NCI-H1436 treated with DMSO at 0.1 percent for 48 hours (cell line): ENCODE measurements around the gene BAIAP2.

Experiments
- DNase-seq: peaks from one replicate; lab custom pipeline; 2025; lab: John Stamatoyannopoulos, UW

Gene BAIAP2

DNA sequence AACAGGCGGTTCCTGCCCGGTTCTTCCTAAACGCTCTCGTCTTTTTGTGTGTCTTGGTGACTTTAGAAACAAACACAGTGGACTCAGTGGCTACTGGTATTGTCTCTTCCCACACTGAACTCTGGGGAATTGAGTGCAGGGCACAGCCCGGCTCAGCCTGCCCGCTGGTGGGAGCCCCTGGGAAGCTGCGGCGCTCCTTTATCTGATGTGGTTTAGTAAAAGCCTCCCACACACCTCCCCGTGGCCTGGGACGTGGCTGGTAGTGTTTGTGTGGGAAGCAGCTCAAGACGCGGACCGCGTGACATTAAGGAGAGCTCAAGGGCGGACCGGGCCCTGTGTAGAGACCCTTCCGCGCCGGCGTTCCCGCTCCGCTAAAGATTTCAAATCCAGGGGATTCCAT is 75.0 kb downstream of the BAIAP2 start:
- no peak for DNase-seq

DNA sequence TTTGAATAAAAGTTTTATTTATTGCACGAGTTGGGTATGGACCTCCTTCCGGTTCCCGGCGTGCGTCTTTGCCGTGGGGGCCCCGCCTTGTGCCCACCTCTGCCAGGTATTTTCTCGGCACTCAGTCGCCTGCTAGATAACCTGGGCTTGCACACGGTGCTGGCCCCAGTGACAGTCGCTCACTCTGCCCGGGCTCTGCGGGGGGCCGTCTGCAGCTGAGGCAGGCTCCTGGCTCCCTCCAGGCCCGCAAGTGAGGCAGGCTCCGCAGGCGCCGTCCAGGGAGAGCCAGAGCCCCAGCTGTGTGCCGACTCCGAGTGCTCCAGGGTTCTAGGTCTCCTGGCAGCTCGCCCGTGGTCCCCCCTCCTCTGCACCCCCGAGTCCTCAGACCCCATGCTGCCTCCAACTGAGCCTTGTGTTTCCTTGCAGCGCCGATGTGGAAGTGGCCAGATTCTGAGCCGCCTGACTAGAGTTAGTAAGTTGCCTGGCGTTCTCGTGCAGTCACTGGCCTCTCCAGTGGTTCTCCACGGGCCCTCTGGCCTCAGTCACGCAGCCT is 75.6 kb downstream of the BAIAP2 start:
- no peak for DNase-seq

DNA sequence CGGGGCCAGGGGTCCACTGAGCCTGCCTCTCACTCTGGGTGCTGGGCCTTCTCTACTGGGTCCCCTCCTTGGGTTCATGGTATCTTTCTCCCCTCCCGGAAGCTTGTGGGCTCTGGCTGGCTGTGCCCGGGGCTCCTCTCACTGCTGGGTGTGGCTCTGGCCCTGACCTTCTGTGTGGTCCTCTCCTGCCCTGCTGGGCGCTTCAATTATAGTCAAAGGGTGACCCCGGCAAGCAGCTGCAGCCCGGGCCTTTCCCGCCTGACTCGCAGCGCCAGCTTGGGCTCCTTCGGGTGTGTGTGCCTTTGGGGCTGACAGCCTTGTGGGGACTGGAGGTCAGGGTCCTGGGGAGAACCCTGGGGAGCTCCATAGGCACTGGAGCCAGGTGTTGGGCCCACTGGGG is 76.1 kb downstream of the BAIAP2 start:
- DNase-seq = no peak

DNA sequence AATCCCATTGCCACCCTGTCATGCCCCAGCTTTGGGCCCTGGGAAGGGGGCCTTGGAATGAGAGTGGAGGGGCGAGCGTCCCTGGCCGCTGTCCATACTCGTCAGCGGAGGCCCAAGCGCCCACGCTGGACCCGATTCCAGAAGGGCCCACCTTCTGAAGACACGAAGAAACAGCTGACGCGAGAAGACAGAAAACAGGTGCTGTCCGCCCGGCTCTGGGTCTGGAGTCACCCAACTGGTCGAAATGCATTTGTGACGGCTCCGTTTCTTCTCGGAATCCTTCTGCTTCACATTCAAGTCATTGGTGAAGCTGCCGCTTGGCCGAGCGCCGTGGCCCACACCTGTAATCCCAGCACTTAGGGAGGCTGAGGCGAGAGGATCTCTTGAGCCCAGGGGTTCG is 77.5 kb downstream of the BAIAP2 start:
- DNase-seq = no peak

DNA sequence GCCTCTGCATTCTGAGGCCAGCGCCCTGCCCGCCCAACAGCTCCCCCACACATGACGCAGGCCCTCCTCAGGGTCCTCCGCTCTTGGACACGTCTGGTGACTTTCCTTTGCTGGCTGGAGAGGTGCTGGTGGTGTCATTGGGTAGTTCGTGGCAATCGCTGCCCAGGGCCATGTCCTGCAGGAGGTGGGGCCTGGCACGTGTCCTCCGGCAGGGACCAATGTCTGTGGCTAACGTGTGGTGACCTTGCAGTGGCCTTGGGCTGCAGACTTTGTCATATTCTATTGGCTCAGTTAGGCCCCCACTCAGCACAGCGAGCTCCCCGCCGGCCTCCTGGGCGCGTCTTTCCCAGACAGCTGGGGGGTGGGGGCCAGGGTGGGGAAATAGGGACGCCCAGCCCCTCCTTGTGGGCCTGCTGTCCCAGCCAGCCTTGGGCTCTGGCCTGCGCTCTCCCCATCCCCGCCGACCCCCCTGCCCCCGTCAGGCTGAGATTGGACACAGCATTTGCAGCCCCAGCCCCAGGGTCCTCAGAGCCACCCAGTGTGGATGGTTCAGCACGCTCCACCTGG is 78.3 kb downstream of the BAIAP2 start:
- DNase-seq = no peak

DNA sequence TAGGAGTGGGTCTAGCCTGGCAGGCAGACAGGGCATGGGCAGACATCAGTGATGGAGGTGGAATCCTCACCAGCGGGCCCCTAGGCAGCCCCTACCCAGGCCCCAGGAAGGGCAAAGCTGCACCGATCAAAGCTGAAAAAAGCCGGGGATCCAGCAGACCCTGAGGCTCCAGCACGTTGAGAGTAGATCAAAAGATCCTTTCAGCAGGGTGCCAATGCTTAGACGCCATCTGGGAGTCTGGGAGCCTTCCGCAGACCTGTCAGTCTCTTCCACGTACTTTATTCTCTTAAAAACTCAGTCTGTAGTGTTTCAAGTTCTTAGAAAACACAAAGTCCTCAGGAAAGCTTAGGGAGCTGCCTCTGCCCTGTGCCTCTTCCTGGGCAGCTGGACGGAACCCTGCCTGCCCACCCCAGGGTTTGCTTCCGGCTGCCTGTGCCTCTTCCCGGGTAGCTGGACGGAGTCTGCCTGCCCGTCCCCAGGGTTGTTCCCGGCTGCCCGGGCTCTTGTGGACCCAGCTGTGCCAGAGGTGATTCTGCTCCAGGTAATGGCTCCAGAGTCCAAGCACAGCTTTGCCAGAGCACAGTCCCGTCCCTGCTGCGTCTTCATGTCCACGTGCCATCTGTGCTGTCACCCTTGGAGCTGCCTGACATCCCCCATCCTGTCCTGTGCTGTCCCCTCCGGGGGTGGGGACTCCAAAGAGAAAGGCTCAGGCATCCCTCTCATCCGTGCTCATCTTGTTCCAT is 79.6 kb downstream of the BAIAP2 start:
- no peak for DNase-seq

DNA sequence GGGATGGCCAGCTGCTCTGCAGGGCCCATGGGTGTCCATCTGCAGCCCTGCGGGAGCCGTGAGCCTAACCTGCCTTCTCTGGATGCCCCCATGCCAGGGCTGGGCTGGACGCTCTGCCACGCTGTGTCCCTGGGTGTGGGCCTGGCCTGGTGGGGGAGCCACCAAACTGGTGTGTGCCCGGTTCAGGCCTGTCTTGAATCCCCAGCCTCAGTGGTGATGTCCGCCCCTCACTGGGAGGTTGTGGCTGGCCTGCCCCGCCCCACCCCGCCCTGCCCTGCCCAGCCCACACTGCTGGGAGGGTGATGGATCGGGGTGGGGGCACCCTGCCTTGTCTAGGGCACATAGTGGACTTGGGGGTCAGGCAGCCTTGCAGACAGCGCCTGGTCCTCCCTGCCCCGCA is 80.3 kb downstream of the BAIAP2 start:
- no peak for DNase-seq

DNA sequence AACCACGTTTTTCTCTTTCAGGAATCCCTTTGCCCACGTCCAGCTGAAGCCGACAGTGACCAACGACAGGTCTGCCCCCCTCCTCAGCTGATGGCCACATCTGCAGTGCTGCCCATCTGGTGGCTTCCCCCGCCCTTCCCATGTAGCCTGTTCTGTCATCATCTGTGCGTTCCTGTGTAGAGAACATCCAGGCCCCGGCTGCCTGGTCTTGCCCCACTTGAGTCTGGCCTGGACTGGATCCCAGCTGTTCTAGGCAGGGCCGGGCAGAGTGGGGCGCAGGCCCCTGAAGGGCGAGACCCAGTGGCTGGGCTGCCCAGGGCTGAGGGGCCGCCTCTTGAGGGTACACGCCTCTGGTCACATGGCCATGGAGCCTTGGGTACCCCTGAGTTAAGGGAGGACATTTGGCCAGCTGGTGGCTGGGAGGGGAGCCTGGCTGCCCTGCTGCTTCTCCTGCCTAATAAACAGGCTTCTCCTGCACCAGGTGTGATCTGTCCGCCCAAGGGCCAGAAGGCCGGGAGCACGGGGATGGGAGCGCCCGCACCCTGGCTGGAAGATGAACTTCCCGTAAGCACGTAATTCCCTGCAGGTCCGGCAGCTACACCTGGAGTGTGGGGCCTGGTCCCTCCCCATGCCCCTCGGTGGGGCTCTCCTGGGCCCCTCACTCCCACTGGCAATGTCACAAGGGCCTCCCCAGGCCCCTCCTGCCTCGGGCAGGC is 81.0 kb downstream of the BAIAP2 start:
- DNase-seq = no peak

DNA sequence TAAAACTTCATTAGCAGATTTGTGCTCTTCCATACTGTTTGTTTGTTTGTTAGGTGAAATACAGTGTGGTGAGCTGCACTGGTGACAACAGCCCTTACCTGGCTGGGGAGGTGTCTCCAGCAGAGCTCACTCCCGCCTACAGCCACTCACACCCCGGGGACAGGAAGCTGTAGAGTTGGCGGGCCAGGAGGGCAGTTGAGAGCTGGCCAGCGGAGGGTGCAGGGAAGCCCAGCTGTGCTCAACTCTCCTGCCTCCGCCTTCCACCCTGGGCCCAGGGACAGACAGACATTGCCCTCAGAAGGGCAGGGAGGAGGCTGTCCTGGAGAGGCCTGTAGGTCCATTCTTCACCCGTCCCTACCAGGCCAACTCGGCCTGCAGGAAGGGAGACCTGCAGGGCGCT is 81.8 kb downstream of the BAIAP2 start:
- no peak for DNase-seq

DNA sequence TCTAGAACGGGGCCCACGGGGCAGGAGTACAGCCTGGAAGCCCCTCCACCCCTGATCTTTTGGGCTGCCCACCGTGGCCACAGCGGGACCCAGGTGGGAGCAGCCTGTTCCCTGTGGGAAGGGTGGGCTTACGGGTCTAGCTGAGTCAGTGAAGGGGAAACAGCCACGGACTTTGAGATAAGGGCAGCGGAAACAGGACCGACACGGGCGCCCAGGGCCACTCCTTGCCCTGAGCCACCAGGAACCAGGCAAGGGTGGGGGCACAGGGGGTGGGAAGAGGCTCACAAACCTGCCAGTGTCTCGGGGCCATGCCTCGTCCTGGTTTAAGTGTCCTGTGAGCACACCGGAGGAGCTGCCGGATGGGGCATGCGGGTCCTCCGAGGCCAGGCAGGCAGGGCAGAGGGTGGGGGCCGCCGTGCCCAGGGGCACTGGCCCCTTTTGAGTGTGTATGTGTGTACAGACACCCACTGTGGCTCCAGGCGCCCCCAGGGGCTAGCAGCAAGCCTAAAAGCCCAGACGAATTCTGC is 82.8 kb downstream of the BAIAP2 start:
- no peak for DNase-seq

DNA sequence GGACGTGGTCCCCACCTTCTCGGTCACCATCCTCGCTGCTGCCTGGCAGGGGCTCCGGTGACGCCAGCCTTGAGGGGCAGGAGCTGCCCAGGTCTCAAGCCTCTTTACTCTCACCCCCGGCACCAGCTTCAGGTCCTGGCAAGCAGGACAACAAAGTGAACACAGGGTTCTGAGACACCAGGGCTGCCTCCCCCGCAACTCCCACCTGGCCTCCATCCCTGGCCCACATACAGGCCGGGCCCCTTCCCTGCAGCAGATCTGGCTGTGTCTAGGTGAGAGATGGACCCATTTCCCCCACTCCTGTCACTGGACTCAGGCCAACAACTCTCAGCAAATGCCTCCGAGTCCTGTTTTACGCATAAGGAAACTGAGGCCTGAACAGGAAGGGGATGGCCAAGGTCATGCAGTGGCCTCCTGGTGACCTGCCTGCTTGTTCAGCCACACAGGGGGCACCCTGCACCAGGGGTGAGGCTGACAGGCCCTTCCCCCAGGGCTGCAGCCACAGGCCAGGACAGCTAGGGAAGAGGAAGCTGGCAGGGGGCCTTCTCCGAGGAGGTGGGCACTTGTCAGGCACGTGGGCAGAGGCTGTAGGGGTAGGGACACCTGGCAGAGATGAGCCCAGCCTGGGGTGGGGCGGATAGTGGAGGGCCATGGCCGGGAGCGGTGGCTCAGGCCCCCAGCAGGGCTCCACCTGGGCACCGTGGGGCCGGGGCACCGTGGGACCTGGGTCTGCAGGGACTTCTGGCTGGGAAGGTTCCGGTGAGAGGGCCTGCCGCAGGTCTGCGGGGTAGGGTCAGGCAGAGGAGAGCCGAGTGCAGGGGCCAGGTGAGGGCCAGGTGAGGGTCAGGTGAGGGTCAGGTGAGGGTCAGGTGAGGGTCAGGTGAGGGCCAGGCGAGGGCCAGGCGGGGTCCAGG is 83.6 kb downstream of the BAIAP2 start:
- DNase-seq = no peak

DNA sequence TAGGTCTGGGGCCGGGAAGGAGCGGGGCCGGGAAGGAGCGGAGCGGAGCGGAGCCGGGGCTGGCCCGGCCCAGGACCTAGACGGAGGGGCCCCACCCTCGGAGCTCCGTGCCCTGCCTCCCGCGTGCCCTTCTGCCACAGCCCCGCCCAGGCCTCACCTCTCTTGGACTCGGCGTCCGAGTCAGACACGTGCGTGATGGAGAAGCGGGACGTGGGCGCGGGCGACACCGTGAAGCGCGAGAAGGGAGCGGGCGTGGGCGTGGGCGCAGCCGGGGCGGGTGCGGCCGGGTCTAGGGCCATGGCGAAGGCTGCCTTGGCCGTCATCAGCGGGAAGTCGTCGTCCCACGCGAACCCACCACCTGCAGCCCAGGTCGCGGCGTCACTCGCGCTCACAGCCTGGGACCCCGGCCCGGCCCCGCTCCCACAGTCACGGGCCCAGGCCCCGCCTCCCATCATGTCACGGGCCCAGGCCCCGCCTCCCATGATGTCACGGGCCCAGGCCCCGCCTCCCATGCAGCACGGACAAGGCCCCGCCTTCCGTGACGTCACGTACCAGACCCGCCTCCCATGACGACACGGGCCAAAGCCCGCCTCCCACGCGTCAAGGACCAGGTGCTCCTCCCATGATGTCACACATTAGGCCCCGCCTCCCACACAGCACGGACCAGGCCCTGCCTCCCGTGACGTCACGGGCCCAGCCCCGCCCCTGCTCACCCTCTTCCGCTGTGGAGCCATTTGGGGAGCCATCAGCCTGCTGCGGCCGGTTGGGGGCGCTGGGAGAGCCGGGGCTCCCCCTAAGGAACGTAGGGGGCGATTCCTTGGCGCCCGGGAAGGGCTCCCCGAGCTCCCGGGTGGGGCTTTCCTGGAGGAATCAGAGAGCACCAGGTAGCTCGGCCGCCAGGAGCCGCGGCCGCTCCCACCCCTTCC is 84.5 kb downstream of the BAIAP2 start:
- DNase-seq = peak; percentile 72

DNA sequence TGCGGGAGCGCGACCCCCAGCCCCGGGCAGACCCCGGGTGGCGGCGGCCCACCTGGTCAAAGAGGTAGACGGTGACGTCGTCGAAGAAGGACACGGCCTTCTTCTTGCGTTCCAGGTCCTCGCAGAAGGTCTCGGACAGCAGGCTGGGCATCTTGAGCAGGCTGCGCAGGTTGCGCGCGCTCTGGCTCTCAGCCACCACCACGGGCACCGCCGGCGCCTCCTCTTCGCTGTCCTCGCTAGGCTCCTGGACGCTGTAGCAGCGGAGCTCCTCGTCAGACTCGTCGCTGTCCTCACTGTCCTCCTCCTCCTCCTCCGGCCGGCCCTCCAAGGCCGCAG is 85.2 kb downstream of the BAIAP2 start:
- DNase-seq = no peak

DNA sequence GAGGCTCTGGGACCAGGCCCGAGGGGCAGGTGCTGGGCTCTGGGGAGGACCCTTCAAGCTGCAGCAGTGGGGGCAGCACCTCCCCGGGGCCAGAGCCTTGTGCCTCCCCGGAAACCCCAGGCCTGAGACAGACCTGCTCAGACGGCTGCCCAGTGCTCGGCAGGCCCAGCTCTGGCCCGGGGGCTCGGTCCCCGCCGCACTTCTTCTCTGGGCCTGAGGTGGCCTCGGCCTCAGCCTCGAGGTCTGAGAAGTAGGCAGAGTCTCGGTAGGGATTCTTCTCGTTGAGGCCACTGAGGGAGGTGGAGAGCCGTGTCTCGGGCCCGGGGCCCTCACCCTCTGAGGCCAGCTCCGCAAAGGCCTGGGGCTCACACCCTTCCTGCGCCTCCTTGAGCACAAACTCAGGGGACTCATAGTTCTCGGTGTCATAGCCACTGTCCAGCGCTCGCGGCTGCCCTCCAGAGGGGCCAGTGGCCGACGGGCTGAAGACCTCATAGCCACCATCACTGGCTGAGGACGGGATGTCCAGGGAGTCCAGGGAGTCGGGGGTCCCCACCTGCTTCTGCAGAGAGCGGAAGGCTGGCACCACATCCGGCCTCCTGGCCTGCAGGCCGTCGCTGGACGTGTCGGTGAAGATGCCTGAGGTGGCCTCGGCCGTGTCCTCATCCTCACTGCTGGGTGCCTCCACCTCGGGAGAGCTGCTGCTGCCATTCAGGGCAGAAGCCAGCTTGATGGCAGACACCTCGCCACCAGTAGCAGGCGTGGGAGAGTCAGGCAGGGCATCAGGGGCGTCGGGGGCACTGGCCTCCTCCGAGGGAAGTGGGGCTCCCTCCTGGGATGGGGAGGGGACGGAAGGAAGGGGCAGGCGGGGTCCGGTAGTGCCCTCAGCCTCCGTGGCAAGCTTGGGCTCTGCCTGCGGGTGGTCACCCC is 86.0 kb downstream of the BAIAP2 start:
- no peak for DNase-seq

DNA sequence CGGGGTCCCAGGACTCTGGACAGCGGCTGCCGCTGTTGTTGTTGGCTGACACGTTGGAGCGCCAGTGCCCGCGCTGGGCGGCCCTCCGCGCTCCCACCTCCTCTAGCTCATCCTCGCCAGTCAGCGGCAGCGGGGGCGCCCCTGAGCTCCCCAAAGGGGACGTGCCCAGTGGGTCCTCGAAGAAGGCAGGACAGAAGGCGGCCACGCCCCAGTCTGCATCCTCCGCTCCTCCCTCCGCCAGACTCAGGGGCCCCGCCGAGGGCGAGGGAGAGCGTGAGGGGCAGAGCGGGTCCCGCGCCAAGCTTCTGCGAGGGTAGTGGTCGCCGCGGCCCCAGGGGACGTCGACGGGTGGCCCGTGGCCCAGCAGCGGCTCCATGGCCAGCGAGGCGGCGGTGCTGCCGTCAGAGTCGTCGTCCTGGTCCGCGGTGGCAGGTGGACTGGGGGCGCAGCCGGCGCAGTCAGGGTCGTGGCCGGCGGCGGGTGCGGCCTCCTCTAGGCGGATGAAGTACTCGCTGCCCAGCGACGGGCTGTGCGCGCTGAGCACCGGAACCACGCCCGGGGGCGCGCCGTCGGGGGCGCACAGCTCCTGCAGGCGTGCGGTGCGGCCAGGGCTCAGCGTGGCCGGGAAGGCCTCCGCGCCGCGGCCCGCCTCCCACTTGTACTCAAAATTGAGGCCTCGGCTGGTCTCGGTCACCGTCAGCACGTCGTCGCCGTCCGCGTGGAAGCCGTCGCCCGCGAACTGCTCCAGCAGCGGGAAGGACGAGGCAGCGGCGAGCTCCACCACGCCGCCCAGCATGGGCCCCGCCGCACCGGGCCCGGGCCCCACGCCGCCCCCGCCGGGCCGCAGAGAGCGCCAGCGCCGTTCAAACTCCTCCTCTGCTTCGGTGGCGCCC is 87.1 kb downstream of the BAIAP2 start:
- no peak for DNase-seq

DNA sequence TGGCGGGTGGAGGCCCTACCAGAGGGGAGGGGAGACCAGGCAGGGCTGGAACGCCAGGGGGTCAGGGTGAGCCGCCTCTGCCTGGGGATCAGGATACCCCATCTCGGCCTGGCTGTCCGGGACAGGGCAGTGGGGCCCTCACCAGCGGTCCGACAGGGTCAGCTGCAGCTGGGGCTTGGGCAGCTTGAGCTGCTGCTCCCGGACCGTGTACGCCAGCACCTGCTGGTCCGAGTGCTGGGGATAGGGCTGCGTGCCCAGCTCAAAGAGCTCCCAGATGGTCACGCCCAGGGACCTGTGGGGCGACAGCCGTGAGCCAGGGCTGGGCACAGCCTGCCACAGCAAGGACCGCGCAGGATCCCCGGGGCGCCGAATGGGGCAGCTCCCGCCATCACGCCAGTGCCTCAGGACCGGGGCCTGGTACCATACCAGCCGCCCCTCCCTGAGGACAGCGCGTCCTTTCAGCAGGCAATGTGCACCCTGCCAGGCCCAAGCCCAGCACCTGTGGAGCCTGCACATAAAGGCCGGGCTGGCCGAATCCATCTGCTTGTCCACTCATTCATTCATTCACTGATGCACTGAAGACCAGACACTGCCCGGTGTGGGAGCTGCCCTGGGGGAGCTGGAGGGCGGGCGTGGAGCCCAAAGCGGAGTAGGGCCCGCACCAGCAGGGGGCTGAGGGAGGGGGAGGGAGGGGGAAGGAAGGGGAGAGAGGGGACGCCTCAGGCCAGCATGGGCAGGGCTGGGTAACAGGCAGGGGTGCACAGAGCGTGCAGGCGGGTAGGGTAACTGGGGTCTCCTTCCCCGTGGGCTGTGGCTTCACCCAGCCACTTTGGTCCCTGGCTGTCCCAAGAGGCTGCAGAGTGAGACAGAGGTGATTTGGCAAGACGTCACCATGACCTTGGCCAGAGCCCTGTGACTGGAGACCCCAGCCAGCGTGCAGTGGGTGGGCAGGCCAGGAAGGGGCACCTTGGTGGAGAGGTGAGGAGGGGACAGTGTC is 88.4 kb downstream of the BAIAP2 start:
- DNase-seq = no peak

DNA sequence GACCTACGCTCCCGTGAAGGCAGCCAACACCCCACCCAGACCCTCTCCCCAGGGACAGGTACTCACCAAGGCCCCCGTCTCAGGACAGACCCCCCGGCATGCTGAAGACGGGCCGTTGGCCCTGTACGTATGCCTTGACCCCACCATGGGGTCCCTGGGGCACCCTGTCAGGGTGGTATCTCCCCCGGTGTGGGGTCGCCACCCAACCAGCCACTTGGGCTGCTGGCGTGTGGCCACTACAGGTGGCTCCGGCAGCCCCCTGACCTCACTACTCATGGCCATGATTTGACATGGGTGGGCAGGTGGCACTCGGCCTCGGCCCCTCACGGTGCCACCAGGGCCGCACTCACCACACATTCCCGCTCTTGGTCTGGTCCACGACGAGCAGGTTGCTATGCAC is 89.4 kb downstream of the BAIAP2 start:
- no peak for DNase-seq
